Measurements from ENCODE around the gene ICA1.

GRCh38 chr7:8161364-8161828, 100.6 kb downstream of the ICA1 start:
- no peak for TF ChIP-seq CTCF (IDR thresholded peaks at IDR 0.05)
- TF ChIP-seq POLR2A (IDR thresholded peaks at IDR 0.05), result no peak

Data from body of pancreas (tissue), 4 donors.